H9 (cell line): ENCODE results near the gene S100A4. TPM values are rescaled to one million over a fixed set of nuclear protein-coding genes. Genes with fewer than 3 reads are reported as not detected.

Source experiments
- DNase-seq: peaks from one replicate; pipeline ENCODE4 v3.0.0-alpha.2; 2017
- H2AFZ ChIP-seq: one replicate; pipeline ENCODE4 v1.6.1; 2013; ENCODE audit warnings: mild to moderate bottlenecking, low read length, control low read depth, moderate library complexity
- H2AK5ac ChIP-seq: 2 replicates; pipeline ENCODE4 v1.6.1; 2013; ENCODE audit warnings: low read length, control low read depth, mixed read lengths; ENCODE audit not compliant: insufficient read length
- H2BK120ac ChIP-seq: one replicate; pipeline ENCODE4 v1.6.1; 2013; ENCODE audit warnings: low read depth, mild to moderate bottlenecking, low read length, control low read depth, inconsistent platforms; ENCODE audit not compliant: poor library complexity, severe bottlenecking
- H2BK12ac ChIP-seq: 2 replicates; pipeline ENCODE4 v1.6.1; 2013; ENCODE audit warnings: low read length, control low read depth, mixed read lengths, low read depth; ENCODE audit not compliant: insufficient read length
- H2BK15ac ChIP-seq: 2 replicates; pipeline ENCODE4 v1.6.1; 2013; ENCODE audit warnings: low read depth, low read length, control low read depth
- H2BK20ac ChIP-seq: one replicate; pipeline ENCODE4 v1.6.1; 2013; ENCODE audit warnings: low read depth, mild to moderate bottlenecking, low read length, control low read depth, inconsistent platforms; ENCODE audit not compliant: poor library complexity, severe bottlenecking
- H2BK5ac ChIP-seq: 2 replicates; pipeline ENCODE4 v1.6.1; 2013; ENCODE audit warnings: low read length, control low read depth, mixed read lengths; ENCODE audit not compliant: insufficient read length
- H3K14ac ChIP-seq: 2 replicates; pipeline ENCODE4 v1.6.1; 2013; ENCODE audit warnings: low read length, control low read depth; ENCODE audit not compliant: insufficient read depth
- H3K18ac ChIP-seq: 2 replicates; pipeline ENCODE4 v1.6.1; 2013; ENCODE audit warnings: low read depth, mild to moderate bottlenecking, mixed read lengths, low read length, control low read depth; ENCODE audit not compliant: insufficient read length
- H3K23ac ChIP-seq: 2 replicates; pipeline ENCODE4 v1.6.1; 2013; ENCODE audit warnings: low read length, control low read depth, mixed read lengths, low read depth; ENCODE audit not compliant: insufficient read length
- H3K23me2 ChIP-seq: 2 replicates; pipeline ENCODE4 v1.6.1; 2013; ENCODE audit warnings: low read depth, mild to moderate bottlenecking, mixed read lengths, low read length, control low read depth; ENCODE audit not compliant: insufficient read length, poor library complexity, severe bottlenecking
- H3K27ac ChIP-seq: 2 replicates; pipeline ENCODE4 v1.5.1; 2013; ENCODE audit warnings: low read length, control low read depth, mixed read lengths, low read depth; ENCODE audit not compliant: insufficient read length
- H3K27me3 ChIP-seq: 2 replicates; pipeline ENCODE4 v1.6.1; 2013; ENCODE audit warnings: low read length, control low read depth, inconsistent platforms; ENCODE audit not compliant: insufficient read depth
- H3K4ac ChIP-seq: 2 replicates; pipeline ENCODE4 v1.6.1; 2013; ENCODE audit warnings: low read depth, mild to moderate bottlenecking, control low read depth, inconsistent platforms, low read length, moderate library complexity
- H3K4me1 ChIP-seq: 2 replicates; pipeline ENCODE4 v1.6.1; 2013; ENCODE audit warnings: low read length, control low read depth, inconsistent platforms; ENCODE audit not compliant: insufficient read depth
- H3K4me2 ChIP-seq: 2 replicates; pipeline ENCODE4 v1.6.1; 2013; ENCODE audit warnings: low read length, control low read depth, mixed read lengths; ENCODE audit not compliant: insufficient read length, insufficient read depth
- H3K56ac ChIP-seq: 2 replicates; pipeline ENCODE4 v1.6.1; 2013; ENCODE audit warnings: low read depth, mild to moderate bottlenecking, mixed read lengths, low read length, control low read depth; ENCODE audit not compliant: insufficient read length
- H3K79me1 ChIP-seq: 2 replicates; pipeline ENCODE4 v1.6.1; 2013; ENCODE audit warnings: low read depth, mild to moderate bottlenecking, moderate library complexity, low read length, control low read depth, inconsistent platforms; ENCODE audit not compliant: insufficient read depth, poor library complexity, severe bottlenecking
- H3K79me2 ChIP-seq: 2 replicates; pipeline ENCODE4 v1.6.1; 2013; ENCODE audit warnings: low read length, control low read depth, inconsistent platforms; ENCODE audit not compliant: insufficient read depth
- H3K9ac ChIP-seq: 2 replicates; pipeline ENCODE4 v1.6.1; 2013; ENCODE audit warnings: low read length, control low read depth, mixed read lengths; ENCODE audit not compliant: insufficient read length; ENCODE audit errors: extremely low read depth
- H3K9me3 ChIP-seq: one replicate; pipeline ENCODE4 v1.6.1; 2013; ENCODE audit warnings: low read depth, low read length, inconsistent platforms; ENCODE audit not compliant: control insufficient read depth
- H3T11ph ChIP-seq: one replicate; pipeline ENCODE4 v1.6.1; 2013; ENCODE audit warnings: mild to moderate bottlenecking, low read length, control low read depth, inconsistent platforms
- H4K20me1 ChIP-seq: one replicate; pipeline ENCODE4 v1.6.1; 2013; ENCODE audit not compliant: control insufficient read depth, insufficient read length, insufficient read depth
- H4K5ac ChIP-seq: 2 replicates; pipeline ENCODE4 v1.6.1; 2013; ENCODE audit warnings: low read depth, mild to moderate bottlenecking, mixed read lengths, low read length, control low read depth; ENCODE audit not compliant: insufficient read length
- H4K8ac ChIP-seq: replicated peaks from 2 replicates; pipeline ENCODE4 v1.6.1; 2013; ENCODE audit warnings: low read length, control low read depth, mixed read lengths, low read depth; ENCODE audit not compliant: insufficient read length
- H4K91ac ChIP-seq: 2 replicates; pipeline ENCODE4 v1.6.1; 2013; ENCODE audit warnings: low read depth, mild to moderate bottlenecking, moderate library complexity, mixed read lengths, low read length, control low read depth; ENCODE audit not compliant: insufficient read length
- H3K27ac Mint-ChIP-seq, 3 experiments: 2 replicates in 2 of 3; 3 replicates in 1 of 3; pipeline ENCODE4 v1.8.0; 2020 to 2021; ENCODE audit warnings: mixed read lengths in 3 of 3, mild to moderate bottlenecking in 1 of 3, moderate library complexity in 1 of 3
- H3K27me3 Mint-ChIP-seq: 2 replicates; pipeline ENCODE4 v1.8.0; 2021; ENCODE audit warnings: low read depth, mild to moderate bottlenecking, moderate library complexity, mixed read lengths
- H3K36me3 Mint-ChIP-seq, 3 experiments: 2 replicates in 2 of 3; 3 replicates in 1 of 3; pipeline ENCODE4 v1.8.0; 2020 to 2021; ENCODE audit warnings: low read depth in 3 of 3, mixed read lengths in 3 of 3; ENCODE audit not compliant: insufficient read depth in 1 of 3
- H3K4me1 Mint-ChIP-seq, 2 experiments: 2 replicates each; pipeline ENCODE4 v1.8.0; 2020; ENCODE audit warnings: mixed read lengths in 2 of 2
- H3K4me3 Mint-ChIP-seq, 2 experiments: 2 replicates in 1 of 2; 3 replicates in 1 of 2; pipeline ENCODE4 v1.8.0; 2020 to 2021; ENCODE audit warnings: mild to moderate bottlenecking in 2 of 2, mixed read lengths in 2 of 2, moderate library complexity in 1 of 2
- H3K9me3 Mint-ChIP-seq, 2 experiments: 2 replicates in 1 of 2; 3 replicates in 1 of 2; pipeline ENCODE4 v1.8.0; 2020; ENCODE audit warnings: mild to moderate bottlenecking in 2 of 2, mixed read lengths in 2 of 2, moderate library complexity in 1 of 2
- WGBS: extraction: QIAGEN DNeasy Blood & Tissue Kit; methylation state at CpG from one replicate; pipeline ENCODE4 v1.1.7; 2013; ENCODE audit warnings: missing lambda C conversion rate, low lambda C conversion rate, mixed read lengths; ENCODE audit not compliant: insufficient read length; ENCODE audit errors: extremely low coverage; 5-methylcytosine and 5-hydroxymethylcytosine counted together
- total RNA-seq: library from RNA; stranded (reverse); gene quantifications from 2 replicates; pipeline ENCODE4 v1.2.1, GENCODE V29; 2021
- TF ChIP-seq, protein P1 (sequence below): fragments of 200-600 bp; sonication (generic); conservative IDR thresholded peaks from 3 replicates; pipeline ENCODE4 v1.8.0; 2021; ENCODE audit warnings: antibody characterized with exemption, mild to moderate bottlenecking

The S100A4 gene
- total RNA-seq, 1 experiment from 2014 or later = 9.0 TPM

DNA sequence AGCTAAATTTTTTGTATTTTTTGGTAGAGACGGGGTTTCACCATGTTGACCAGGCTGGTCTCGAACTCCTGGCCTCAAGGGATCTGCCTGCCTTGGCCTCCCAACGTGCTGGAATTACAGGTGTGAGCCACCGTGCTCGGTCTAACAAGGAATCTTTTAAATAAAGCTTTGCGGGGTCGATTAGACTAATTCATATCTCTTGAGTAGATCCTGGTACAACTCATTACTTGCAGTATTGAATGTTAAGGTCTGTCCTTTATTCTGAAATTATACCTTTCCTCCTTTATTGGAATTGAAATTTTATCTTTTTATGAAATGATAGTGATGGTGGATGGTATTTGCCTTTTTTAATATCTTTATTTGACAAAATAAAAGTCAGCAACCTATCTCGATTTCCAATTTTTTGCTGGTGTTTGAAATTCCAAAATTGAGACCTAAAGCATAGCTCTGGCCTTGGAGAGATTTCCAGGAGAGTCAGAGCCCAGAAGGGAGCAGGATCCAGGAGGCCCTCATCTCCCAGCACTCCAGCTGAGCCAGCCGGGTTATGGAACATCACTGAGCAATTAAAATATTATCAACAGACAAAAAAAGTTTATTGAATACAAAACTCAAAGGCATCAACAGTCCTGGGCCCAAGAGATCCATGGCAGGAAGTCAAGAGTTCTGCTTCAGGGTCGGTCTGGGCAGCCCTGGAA, 15.3 kb upstream of the S100A4 start:
- Histone ChIP-seq H3K4me1 (peaks cover 2% of the 10 kb centered on the region; the same call in 1 of the 2 replicates), H3K23me2 (no peaks in the 10 kb centered on the region), H2BK120ac (no peak overlapping the region), H3K79me2 (no peaks in the 10 kb centered on the region), H4K20me1 (no peaks in the 10 kb centered on the region), H3K4me2 (no peak overlapping the region), H3K18ac (no peak overlapping the region), H2BK12ac (no peak overlapping the region), H2BK20ac (no peak overlapping the region), H4K8ac (no peak overlapping the region), H3K4ac (no peak overlapping the region), H3K27ac (no peak overlapping the region), H3K23ac (no peak overlapping the region), H3K27me3 (no peaks in the 10 kb centered on the region), H3K14ac (no peak overlapping the region), H3K9me3 (no peaks in the 10 kb centered on the region), H3K79me1 (no peaks in the 10 kb centered on the region), H2AFZ (no peak overlapping the region), H4K5ac (no peak overlapping the region), H3K56ac (no peak overlapping the region), H3K9ac (no peak overlapping the region), H2BK15ac (no peak overlapping the region), H4K91ac (no peak overlapping the region), H3T11ph (no peak overlapping the region), H2BK5ac (no peak overlapping the region), H2AK5ac (no peak overlapping the region)
- WGBS = no CpG with 5 or more reads among the region's 10 CpGs
- Mint-ChIP-seq H3K36me3 (no peaks in the 10 kb centered on the region), H3K4me1 (peaks cover 5 to 6% of the 10 kb centered on the region in 2 experiments), H3K9me3 (no peaks in the 10 kb centered on the region), H3K27ac (no peak overlapping the region), H3K27me3 (no peaks in the 10 kb centered on the region), H3K4me3 (no peak overlapping the region)
- DNase-seq = no peak
- TF ChIP-seq, protein P1, sequence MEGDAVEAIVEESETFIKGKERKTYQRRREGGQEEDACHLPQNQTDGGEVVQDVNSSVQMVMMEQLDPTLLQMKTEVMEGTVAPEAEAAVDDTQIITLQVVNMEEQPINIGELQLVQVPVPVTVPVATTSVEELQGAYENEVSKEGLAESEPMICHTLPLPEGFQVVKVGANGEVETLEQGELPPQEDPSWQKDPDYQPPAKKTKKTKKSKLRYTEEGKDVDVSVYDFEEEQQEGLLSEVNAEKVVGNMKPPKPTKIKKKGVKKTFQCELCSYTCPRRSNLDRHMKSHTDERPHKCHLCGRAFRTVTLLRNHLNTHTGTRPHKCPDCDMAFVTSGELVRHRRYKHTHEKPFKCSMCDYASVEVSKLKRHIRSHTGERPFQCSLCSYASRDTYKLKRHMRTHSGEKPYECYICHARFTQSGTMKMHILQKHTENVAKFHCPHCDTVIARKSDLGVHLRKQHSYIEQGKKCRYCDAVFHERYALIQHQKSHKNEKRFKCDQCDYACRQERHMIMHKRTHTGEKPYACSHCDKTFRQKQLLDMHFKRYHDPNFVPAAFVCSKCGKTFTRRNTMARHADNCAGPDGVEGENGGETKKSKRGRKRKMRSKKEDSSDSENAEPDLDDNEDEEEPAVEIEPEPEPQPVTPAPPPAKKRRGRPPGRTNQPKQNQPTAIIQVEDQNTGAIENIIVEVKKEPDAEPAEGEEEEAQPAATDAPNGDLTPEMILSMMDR = no peak
